ENCODE data around the gene JADE3.

JADE3 gene

GRCh38 chrX:47026198-47026597, 114.0 kb downstream of the JADE3 start:
- TF ChIP-seq EP300 (IDR thresholded peaks at IDR 0.05; ENCODE audit: borderline replicate concordance) (no peak), RAD21 (IDR thresholded peaks at IDR 0.05; ENCODE audit: low read depth) (no peak), ZBTB7A (IDR thresholded peaks at IDR 0.05; ENCODE audit: low read depth) (no peak), REST (IDR thresholded peaks at IDR 0.05; ENCODE audit: low read depth) (no peak)

- TF ChIP-seq RAD21 (IDR thresholded peaks at IDR 0.05; ENCODE audit: low read depth), result peak; percentile 57
- no peak for TF ChIP-seq TEAD4 (IDR thresholded peaks at IDR 0.05)
- no peak for TF ChIP-seq TAF1 (IDR thresholded peaks at IDR 0.05; ENCODE audit: low read depth)
Measured at GRCh38 chrX:47030339-47030738, 118.1 kb downstream of the JADE3 start.

GRCh38 chrX:47047989-47048388, 135.8 kb downstream of the JADE3 start:
- TF ChIP-seq CREB1 (IDR thresholded peaks at IDR 0.05; ENCODE audit: low read depth), result no peak
- TF ChIP-seq EP300 (IDR thresholded peaks at IDR 0.05; ENCODE audit: borderline replicate concordance), result no peak
- TF ChIP-seq ZBTB7A (IDR thresholded peaks at IDR 0.05; ENCODE audit: low read depth), result no peak
- no peak for TF ChIP-seq EGR1 (IDR thresholded peaks at IDR 0.05)
- no peak for TF ChIP-seq NFIC (IDR thresholded peaks at IDR 0.05)
- no peak for TF ChIP-seq REST (IDR thresholded peaks at IDR 0.05; ENCODE audit: low read depth)
- TF ChIP-seq FOXM1 (IDR thresholded peaks at IDR 0.05; ENCODE audit: borderline replicate concordance, low read depth), result no peak
- no peak for TF ChIP-seq MAX (IDR thresholded peaks at IDR 0.05)
- no peak for TF ChIP-seq TAF1 (IDR thresholded peaks at IDR 0.05; ENCODE audit: low read depth)
- TF ChIP-seq CEBPB (IDR thresholded peaks at IDR 0.05), result no peak
- TF ChIP-seq TEAD4 (IDR thresholded peaks at IDR 0.05), result no peak
- no peak for TF ChIP-seq USF1 (IDR thresholded peaks at IDR 0.05)
- TF ChIP-seq RAD21 (IDR thresholded peaks at IDR 0.05; ENCODE audit: low read depth), result no peak
- TF ChIP-seq TCF12 (IDR thresholded peaks at IDR 0.05; ENCODE audit: low read depth), result no peak
- TF ChIP-seq YY1 (IDR thresholded peaks at IDR 0.05; ENCODE audit: low read depth), result no peak

- TF ChIP-seq FOXM1 (IDR thresholded peaks at IDR 0.05; ENCODE audit: borderline replicate concordance, low read depth) (no peak), REST (IDR thresholded peaks at IDR 0.05; ENCODE audit: low read depth) (no peak), EGR1 (IDR thresholded peaks at IDR 0.05) (no peak), TCF12 (IDR thresholded peaks at IDR 0.05; ENCODE audit: low read depth) (no peak), ZBTB7A (IDR thresholded peaks at IDR 0.05; ENCODE audit: low read depth) (no peak), EP300 (IDR thresholded peaks at IDR 0.05; ENCODE audit: borderline replicate concordance) (no peak), CREB1 (IDR thresholded peaks at IDR 0.05; ENCODE audit: low read depth) (no peak)
Measured at GRCh38 chrX:47059142-47059874, 147.1 kb downstream of the JADE3 start.

- TF ChIP-seq TCF12 (IDR thresholded peaks at IDR 0.05; ENCODE audit: low read depth) (no peak), CREB1 (IDR thresholded peaks at IDR 0.05; ENCODE audit: low read depth) (no peak), MAX (IDR thresholded peaks at IDR 0.05) (no peak), REST (IDR thresholded peaks at IDR 0.05; ENCODE audit: low read depth) (no peak), TEAD4 (IDR thresholded peaks at IDR 0.05) (no peak), CEBPB (IDR thresholded peaks at IDR 0.05) (no peak), ZBTB7A (IDR thresholded peaks at IDR 0.05; ENCODE audit: low read depth) (no peak), YY1 (IDR thresholded peaks at IDR 0.05; ENCODE audit: low read depth) (no peak), FOXM1 (IDR thresholded peaks at IDR 0.05; ENCODE audit: borderline replicate concordance, low read depth) (no peak), NFIC (IDR thresholded peaks at IDR 0.05) (no peak)
Measured at GRCh38 chrX:47060708-47061107, 148.5 kb downstream of the JADE3 start.
